Keratinocyte (primary cell): ENCODE data around the gene PKNOX2. TPM values are rescaled to one million over a fixed set of nuclear protein-coding genes. Genes with fewer than 3 reads are reported as not detected.

ENCODE experiments used
- DNase-seq: peaks from one replicate; pipeline ENCODE4 v3.0.0-alpha.2; 2011; ENCODE audit warnings: low read depth, missing footprints, low spot score
- FAIRE-seq: peaks from 2 replicates; lab custom pipeline; 2011; peaks lifted over from hg19 to GRCh38; lab: Jason Lieb, UNC
- H2AFZ ChIP-seq: 2 replicates; pipeline ENCODE4 v1.6.0; 2012; ENCODE audit warnings: low read length, control low read depth, inconsistent platforms; ENCODE audit not compliant: control insufficient read depth
- H3K27ac ChIP-seq: 2 replicates; pipeline ENCODE4 v1.5.1; 2011; ENCODE audit warnings: low read length; ENCODE audit not compliant: control insufficient read depth, insufficient read depth
- H3K27me3 ChIP-seq: 3 replicates; pipeline ENCODE4 v1.6.0; 2011; ENCODE audit warnings: low read length; ENCODE audit not compliant: control insufficient read depth, insufficient read depth; ENCODE audit errors: extremely low read depth
- H3K36me3 ChIP-seq, 2 experiments: 2 replicates in 1 of 2; 3 replicates in 1 of 2; pipeline ENCODE4 v1.5.1; 2011; ENCODE audit warnings: low read length in 2 of 2, mild to moderate bottlenecking in 1 of 2; ENCODE audit not compliant: control insufficient read depth in 2 of 2, insufficient read depth in 2 of 2; ENCODE audit errors: extremely low read depth in 1 of 2
- H3K4me1 ChIP-seq: 3 replicates; pipeline ENCODE4 v1.5.1; 2011; ENCODE audit warnings: low read length; ENCODE audit not compliant: control insufficient read depth, insufficient read depth; ENCODE audit errors: extremely low read depth
- H3K4me2 ChIP-seq: 3 replicates; pipeline ENCODE4 v1.6.0; 2011; ENCODE audit warnings: low read depth, low read length; ENCODE audit not compliant: control insufficient read depth, insufficient read depth; ENCODE audit errors: extremely low read depth
- H3K4me3 ChIP-seq, 3 experiments: fragments of 200-600 bp in 1 of 3; sonication (generic) in 1 of 3; 2 replicates in 2 of 3; 3 replicates in 1 of 3; pipeline ENCODE4 v1.5.1; 2011 to 2016; ENCODE audit warnings: low read length in 3 of 3, mild to moderate bottlenecking in 3 of 3, control low read depth in 2 of 3, inconsistent platforms in 1 of 3, low read depth in 1 of 3, mixed read lengths in 1 of 3, mixed run types in 1 of 3, moderate library complexity in 1 of 3; ENCODE audit not compliant: control insufficient read depth in 2 of 3, insufficient read depth in 2 of 3; ENCODE audit errors: extremely low read depth in 1 of 3
- H3K79me2 ChIP-seq: 2 replicates; pipeline ENCODE4 v1.6.0; 2012; ENCODE audit warnings: low read length; ENCODE audit not compliant: control insufficient read depth, insufficient read depth
- H3K9ac ChIP-seq: 3 replicates; pipeline ENCODE4 v1.6.0; 2011; ENCODE audit warnings: low read length; ENCODE audit not compliant: control insufficient read depth, insufficient read depth; ENCODE audit errors: extremely low read depth
- H3K9me1 ChIP-seq: 3 replicates; pipeline ENCODE4 v1.6.0; 2011; ENCODE audit warnings: low read length; ENCODE audit not compliant: control insufficient read depth, insufficient read depth; ENCODE audit errors: extremely low read depth
- H3K9me3 ChIP-seq: 2 replicates; pipeline ENCODE4 v1.5.1; 2012; ENCODE audit warnings: low read depth, low read length; ENCODE audit not compliant: control insufficient read depth
- H4K20me1 ChIP-seq: 3 replicates; pipeline ENCODE4 v1.6.0; 2011; ENCODE audit warnings: low read length; ENCODE audit not compliant: control insufficient read depth, insufficient read depth; ENCODE audit errors: extremely low read depth
- EZH2 ChIP-seq: IDR thresholded peaks from one replicate; pipeline ENCODE4 v1.6.1; 2012; ENCODE audit warnings: inconsistent platforms, mild to moderate bottlenecking, low read length, moderate library complexity
- dilution Hi-C: fragments of 300-500 bp; cut with MboI; formaldehyde crosslinking; loops from one replicate; pipeline ENCODE4 v1.7.0; 2020; ENCODE audit warnings: low sequenced_read_pairs; ENCODE audit not compliant: extremely low pct_ligation_motif_present
- polyA plus RNA-seq, 5 experiments: library from polyadenylated mRNA; depleted of rRNA in 3 of 5; stranded (reverse) in 3 of 5; stranded (forward) in 1 of 5; unstranded in 1 of 5; fragments of >200 nt; gene quantifications; 1 replicate in 1 of 5; 2 replicates in 3 of 5; 3 replicates in 1 of 5; pipeline versions ENCODE4 v1.2.1 to v1.2.3, GENCODE V29; 2011 to 2012; ENCODE audit warnings: missing spikeins in 2 of 5, low read depth in 1 of 5, low replicate concordance in 1 of 5
- TF ChIP-seq, protein P1 (sequence below), 3 experiments: IDR thresholded peaks in 1 of 3; conservative IDR thresholded peaks in 1 of 3; optimal IDR thresholded peaks in 1 of 3; 2 replicates in 2 of 3; 3 replicates in 1 of 3; pipeline versions ENCODE3 to v1.5.1; 2011; ENCODE audit warnings: low read length in 3 of 3, mild to moderate bottlenecking in 3 of 3, moderate library complexity in 2 of 3, control low read depth in 1 of 3, inconsistent platforms in 1 of 3; ENCODE audit not compliant: insufficient read depth in 2 of 3; ENCODE audit errors: extremely low read depth in 1 of 3

PKNOX2 gene
- polyA plus RNA-seq, 1 donor (not counting 4 experiments of a cell fraction or from before 2014, with no cell fraction given): 0.05 TPM

- H3K4me1 ChIP-seq: peaks cover 3% of the 10 kb centered on the region
- no peak for DNase-seq
- H3K27me3 ChIP-seq: peaks cover 26% of the 10 kb centered on the region
- H3K4me2 ChIP-seq: no peak overlapping the region
- H3K4me3 ChIP-seq: no peak overlapping the region
- no peaks in the 10 kb centered on the region for H3K9me1 ChIP-seq
- TF ChIP-seq, protein P1, sequence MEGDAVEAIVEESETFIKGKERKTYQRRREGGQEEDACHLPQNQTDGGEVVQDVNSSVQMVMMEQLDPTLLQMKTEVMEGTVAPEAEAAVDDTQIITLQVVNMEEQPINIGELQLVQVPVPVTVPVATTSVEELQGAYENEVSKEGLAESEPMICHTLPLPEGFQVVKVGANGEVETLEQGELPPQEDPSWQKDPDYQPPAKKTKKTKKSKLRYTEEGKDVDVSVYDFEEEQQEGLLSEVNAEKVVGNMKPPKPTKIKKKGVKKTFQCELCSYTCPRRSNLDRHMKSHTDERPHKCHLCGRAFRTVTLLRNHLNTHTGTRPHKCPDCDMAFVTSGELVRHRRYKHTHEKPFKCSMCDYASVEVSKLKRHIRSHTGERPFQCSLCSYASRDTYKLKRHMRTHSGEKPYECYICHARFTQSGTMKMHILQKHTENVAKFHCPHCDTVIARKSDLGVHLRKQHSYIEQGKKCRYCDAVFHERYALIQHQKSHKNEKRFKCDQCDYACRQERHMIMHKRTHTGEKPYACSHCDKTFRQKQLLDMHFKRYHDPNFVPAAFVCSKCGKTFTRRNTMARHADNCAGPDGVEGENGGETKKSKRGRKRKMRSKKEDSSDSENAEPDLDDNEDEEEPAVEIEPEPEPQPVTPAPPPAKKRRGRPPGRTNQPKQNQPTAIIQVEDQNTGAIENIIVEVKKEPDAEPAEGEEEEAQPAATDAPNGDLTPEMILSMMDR (optimal IDR thresholded peaks at IDR 0.05 in 1 of 3, IDR thresholded peaks at IDR 0.05 in 1 of 3, conservative IDR thresholded peaks at IDR 0.05 in 1 of 3; ENCODE audit: extremely low read depth in 1 of 3, insufficient read depth in 2 of 3, low read length in 3 of 3): no peak
- no peak for TF ChIP-seq EZH2
- H3K27ac ChIP-seq: no peak overlapping the region
- no peaks in the 10 kb centered on the region for H3K36me3 ChIP-seq
- no peak for FAIRE-seq
- no peak overlapping the region for H2AFZ ChIP-seq
- H3K79me2 ChIP-seq: no peaks in the 10 kb centered on the region
- H3K9ac ChIP-seq: no peak overlapping the region
- H3K9me3 ChIP-seq: no peaks in the 10 kb centered on the region
- H4K20me1 ChIP-seq: no peaks in the 10 kb centered on the region
- dilution Hi-C loops: no loop called here
Measured at GRCh38 chr11:125166764-125167291, 2.3 kb downstream of the PKNOX2 start.

- no peaks in the 10 kb centered on the region for H3K9me3 ChIP-seq
- no peaks in the 10 kb centered on the region for H3K79me2 ChIP-seq
- H3K4me1 ChIP-seq: peaks cover 3% of the 10 kb centered on the region
- no peak overlapping the region for H2AFZ ChIP-seq
- DNase-seq (no peak), FAIRE-seq (no peak)
- no peak overlapping the region for H3K9ac ChIP-seq
- TF ChIP-seq EZH2: no peak
- TF ChIP-seq, protein P1 (optimal IDR thresholded peaks at IDR 0.05 in 1 of 3, IDR thresholded peaks at IDR 0.05 in 1 of 3, conservative IDR thresholded peaks at IDR 0.05 in 1 of 3; ENCODE audit: extremely low read depth in 1 of 3, insufficient read depth in 2 of 3, low read length in 3 of 3): no peak
- H3K9me1 ChIP-seq: no peaks in the 10 kb centered on the region
- no peak overlapping the region for H3K27ac ChIP-seq
- H3K27me3 ChIP-seq: peaks cover 26% of the 10 kb centered on the region
- no peak overlapping the region for H3K4me2 ChIP-seq
- H4K20me1 ChIP-seq: no peaks in the 10 kb centered on the region
- H3K36me3 ChIP-seq: no peaks in the 10 kb centered on the region
- H3K4me3 ChIP-seq: no peak overlapping the region
- dilution Hi-C loops: no loop called here
Measured at GRCh38 chr11:125167292-125167953, 2.9 kb downstream of the PKNOX2 start.
